ENCODE measurements around the gene TBXA2R.
A peak's percentile ranks its signal among the peaks of the same experiment; 100 is the strongest.

The TBXA2R gene

DNA sequence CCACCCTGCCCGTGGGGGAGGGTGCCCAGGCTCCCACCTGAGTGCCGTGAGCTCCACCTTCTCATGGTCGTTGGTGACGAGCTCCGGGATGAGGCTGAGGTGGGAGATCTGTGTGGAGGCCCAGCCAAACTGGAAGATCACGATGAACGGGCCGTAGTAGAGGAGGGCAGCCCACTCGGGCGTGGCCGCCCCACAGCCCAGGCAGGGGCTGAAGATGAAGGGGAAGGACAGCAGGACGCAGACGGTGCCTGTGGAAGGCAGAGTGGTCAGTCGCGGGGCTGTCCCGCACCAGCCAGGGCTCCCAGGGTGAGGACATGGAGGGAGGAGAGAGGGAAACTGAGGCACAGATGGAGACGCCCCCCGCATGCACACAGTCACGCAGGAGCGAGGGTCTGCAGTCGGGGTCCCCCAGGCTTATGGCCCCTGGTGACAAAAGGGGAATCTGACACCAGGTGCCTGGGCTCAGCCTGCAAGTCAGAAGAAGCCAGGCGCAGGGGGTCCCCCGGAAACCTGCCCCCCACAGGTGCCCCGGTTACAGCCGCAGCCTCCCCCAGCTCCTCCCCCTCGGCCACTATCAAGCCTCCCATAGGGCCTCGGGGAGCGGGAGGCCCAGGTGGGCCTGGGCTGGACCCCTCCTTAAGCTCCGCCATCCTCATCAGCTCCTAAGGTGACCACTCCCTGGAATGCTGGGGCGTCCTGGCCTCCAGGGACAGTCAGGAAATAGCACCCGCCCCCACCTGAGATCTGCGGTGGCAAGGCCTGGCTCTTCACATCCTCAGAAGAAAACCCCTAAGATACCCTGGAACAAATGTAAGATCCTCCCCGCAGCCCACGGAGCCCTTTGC lies 55.5 kb downstream of the TBXA2R start:
- DNase-seq, result no peak

DNA sequence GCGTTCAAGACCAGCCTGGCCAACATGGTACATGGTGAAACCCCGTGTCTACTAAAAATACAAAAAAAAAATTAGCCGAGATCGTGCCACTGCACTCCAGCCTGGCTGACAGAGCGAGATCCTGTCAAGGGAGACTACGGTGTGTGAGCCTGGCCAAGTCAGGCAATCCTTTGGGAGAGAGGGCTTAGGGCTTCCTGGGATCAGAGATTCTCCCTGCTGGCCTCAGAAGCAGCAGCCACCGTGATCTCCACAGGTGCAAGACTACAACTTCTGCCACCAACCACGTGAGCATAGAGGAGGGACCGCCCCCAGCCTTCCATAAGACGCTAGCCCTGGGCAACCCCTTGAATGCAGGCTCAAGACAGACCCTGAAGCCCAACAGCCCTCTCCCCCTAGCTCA lies 56.9 kb downstream of the TBXA2R start:
- no peak for DNase-seq

GRCh38 chr19:3548606-3549005 lies 58.1 kb downstream of the TBXA2R start:
- DNase-seq, result peak; percentile 60

- no peak for DNase-seq
Measured at GRCh38 chr19:3547767-3548282, 58.9 kb downstream of the TBXA2R start.

- DNase-seq, result peak; percentile 52
Measured at GRCh38 chr19:3547301-3547731, 59.4 kb downstream of the TBXA2R start.

DNA sequence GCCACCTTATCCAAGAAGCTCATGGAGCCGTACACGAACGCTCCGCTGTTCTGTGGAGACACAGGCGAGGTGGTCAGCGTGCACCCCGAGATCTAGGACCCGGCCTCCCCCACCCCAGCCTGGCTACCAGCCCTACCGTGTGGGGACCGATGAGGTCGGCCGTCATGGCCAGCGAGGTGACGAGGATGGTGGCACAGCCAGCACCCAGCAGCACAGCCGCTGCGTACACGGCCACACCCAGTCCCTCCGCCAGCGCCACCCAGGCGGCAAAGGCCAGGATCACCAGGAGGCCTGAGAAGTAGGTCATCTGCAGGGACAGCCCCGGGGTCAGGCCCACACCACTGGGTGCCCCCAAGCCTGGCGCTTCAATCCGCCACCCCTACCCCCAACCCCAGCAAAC lies 60.6 kb downstream of the TBXA2R start:
- DNase-seq, result no peak

- DNase-seq, result no peak
Measured at GRCh38 chr19:3545669-3546034, 61.0 kb downstream of the TBXA2R start.

GRCh38 chr19:3544742-3545668 lies 61.7 kb downstream of the TBXA2R start:
- DNase-seq, result peak; percentile 74
